ENCODE measurements around the gene ATP5ME.

DNA sequence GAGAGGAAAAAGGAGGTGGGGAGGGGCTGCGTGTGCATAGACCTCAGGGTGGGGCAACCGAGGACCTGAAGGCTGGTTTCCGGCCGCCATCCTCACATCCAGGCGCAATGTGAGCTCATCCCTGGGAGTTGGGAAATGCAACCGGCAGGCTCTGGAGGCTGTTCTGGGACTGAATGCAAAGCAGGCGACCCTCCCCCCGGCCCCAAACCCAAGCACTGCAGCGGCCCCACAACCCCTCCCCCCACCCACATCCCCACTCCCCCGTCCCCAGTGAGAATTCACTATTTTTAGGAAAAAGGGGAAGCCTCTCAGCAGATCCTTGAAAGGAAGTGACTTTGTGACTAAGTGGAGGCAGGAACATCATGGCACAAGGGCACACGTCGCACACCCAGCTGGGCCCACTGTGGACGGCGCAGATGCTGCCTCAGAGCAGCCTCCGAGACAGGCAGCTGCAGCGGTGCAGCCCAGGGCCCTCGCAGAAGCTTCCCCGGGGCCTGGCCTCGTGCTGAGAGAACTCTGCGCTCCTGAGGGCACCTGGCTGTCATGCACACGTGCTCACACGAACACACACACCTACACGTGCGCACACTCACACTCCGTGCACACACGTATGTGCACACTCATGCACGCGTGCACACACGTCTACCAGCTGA lies 50.0 kb downstream of the ATP5ME start:
- TF ChIP-seq, protein P1, sequence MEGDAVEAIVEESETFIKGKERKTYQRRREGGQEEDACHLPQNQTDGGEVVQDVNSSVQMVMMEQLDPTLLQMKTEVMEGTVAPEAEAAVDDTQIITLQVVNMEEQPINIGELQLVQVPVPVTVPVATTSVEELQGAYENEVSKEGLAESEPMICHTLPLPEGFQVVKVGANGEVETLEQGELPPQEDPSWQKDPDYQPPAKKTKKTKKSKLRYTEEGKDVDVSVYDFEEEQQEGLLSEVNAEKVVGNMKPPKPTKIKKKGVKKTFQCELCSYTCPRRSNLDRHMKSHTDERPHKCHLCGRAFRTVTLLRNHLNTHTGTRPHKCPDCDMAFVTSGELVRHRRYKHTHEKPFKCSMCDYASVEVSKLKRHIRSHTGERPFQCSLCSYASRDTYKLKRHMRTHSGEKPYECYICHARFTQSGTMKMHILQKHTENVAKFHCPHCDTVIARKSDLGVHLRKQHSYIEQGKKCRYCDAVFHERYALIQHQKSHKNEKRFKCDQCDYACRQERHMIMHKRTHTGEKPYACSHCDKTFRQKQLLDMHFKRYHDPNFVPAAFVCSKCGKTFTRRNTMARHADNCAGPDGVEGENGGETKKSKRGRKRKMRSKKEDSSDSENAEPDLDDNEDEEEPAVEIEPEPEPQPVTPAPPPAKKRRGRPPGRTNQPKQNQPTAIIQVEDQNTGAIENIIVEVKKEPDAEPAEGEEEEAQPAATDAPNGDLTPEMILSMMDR (conservative IDR thresholded peaks at IDR 0.05; ENCODE audit: low read length), result no peak
- TF ChIP-seq EZH2phosphoT487 (IDR thresholded peaks at IDR 0.05; ENCODE audit: borderline replicate concordance, low read depth, low read length), result no peak
